Stimulated activated CD8-positive, alpha-beta memory T cell treated with anti-CD3 and anti-CD28 coated beads, Interleukin-4, amount 100 ng/mL, for 24 hours (primary cell): ENCODE data around the gene PARP9.
"Not testable (repeated sequence)": the region's sequence is repeated elsewhere in the genome, so short reads cannot be mapped to it uniquely, and the experiment has no call there.

ENCODE experiments used
- DNase-seq: peaks from one replicate; pipeline ENCODE4 v3.0.0-alpha.2; 2020; ENCODE audit warnings: low read depth

PARP9 gene

GRCh38 chr3:122520861-122521260, 43.2 kb downstream of the PARP9 start:
- DNase-seq = no peak

- DNase-seq = no peak
Measured at GRCh38 chr3:122519693-122520092, 44.4 kb downstream of the PARP9 start.

GRCh38 chr3:122516846-122517360, 47.2 kb downstream of the PARP9 start:
- no peak for DNase-seq

- no peak for DNase-seq
Measured at GRCh38 chr3:122515870-122516269, 48.2 kb downstream of the PARP9 start.

GRCh38 chr3:122515020-122515468, 49.1 kb downstream of the PARP9 start:
- no peak for DNase-seq

- peak; percentile 79 for DNase-seq
Measured at GRCh38 chr3:122514123-122515019, 49.7 kb downstream of the PARP9 start, which contains the start of gene KPNA1. KPNA1 (minus strand) TSS chr3:122514939; CDS start chr3:122496565, 18,374 bp downstream.

- no peak for DNase-seq
Measured at GRCh38 chr3:122513386-122514122, 50.5 kb downstream of the PARP9 start.

- DNase-seq = no peak
Measured at GRCh38 chr3:122512284-122512683, 51.8 kb downstream of the PARP9 start.

- DNase-seq = no peak
Measured at GRCh38 chr3:122510878-122511535, 53.1 kb downstream of the PARP9 start.

- DNase-seq = not testable (repeated sequence)
Measured at GRCh38 chr3:122508944-122509343, 55.2 kb downstream of the PARP9 start.

GRCh38 chr3:122508135-122508914, 55.8 kb downstream of the PARP9 start:
- no peak for DNase-seq

GRCh38 chr3:122506450-122506849, 57.6 kb downstream of the PARP9 start:
- no peak for DNase-seq

GRCh38 chr3:122505676-122506075, 58.4 kb downstream of the PARP9 start:
- no peak for DNase-seq

- DNase-seq = no peak
Measured at GRCh38 chr3:122502941-122503340, 61.2 kb downstream of the PARP9 start.

- DNase-seq = no peak
Measured at GRCh38 chr3:122502139-122502538, 62.0 kb downstream of the PARP9 start.

GRCh38 chr3:122500964-122501363, 63.1 kb downstream of the PARP9 start:
- not testable (repeated sequence) for DNase-seq

GRCh38 chr3:122498152-122498551, 65.9 kb downstream of the PARP9 start:
- DNase-seq = no peak

GRCh38 chr3:122497425-122497824, 66.7 kb downstream of the PARP9 start:
- DNase-seq = no peak

- no peak for DNase-seq
Measured at GRCh38 chr3:122496508-122496907, 67.6 kb downstream of the PARP9 start.

- no peak for DNase-seq
Measured at GRCh38 chr3:122493296-122493695, 70.8 kb downstream of the PARP9 start.

- no peak for DNase-seq
Measured at GRCh38 chr3:122488262-122488973, 75.7 kb downstream of the PARP9 start.
